ENCODE data around the gene FERMT2.
A peak's percentile ranks its signal among the peaks of the same experiment; 100 is the strongest.

FERMT2 gene, protein sequence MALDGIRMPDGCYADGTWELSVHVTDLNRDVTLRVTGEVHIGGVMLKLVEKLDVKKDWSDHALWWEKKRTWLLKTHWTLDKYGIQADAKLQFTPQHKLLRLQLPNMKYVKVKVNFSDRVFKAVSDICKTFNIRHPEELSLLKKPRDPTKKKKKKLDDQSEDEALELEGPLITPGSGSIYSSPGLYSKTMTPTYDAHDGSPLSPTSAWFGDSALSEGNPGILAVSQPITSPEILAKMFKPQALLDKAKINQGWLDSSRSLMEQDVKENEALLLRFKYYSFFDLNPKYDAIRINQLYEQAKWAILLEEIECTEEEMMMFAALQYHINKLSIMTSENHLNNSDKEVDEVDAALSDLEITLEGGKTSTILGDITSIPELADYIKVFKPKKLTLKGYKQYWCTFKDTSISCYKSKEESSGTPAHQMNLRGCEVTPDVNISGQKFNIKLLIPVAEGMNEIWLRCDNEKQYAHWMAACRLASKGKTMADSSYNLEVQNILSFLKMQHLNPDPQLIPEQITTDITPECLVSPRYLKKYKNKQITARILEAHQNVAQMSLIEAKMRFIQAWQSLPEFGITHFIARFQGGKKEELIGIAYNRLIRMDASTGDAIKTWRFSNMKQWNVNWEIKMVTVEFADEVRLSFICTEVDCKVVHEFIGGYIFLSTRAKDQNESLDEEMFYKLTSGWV

DNA sequence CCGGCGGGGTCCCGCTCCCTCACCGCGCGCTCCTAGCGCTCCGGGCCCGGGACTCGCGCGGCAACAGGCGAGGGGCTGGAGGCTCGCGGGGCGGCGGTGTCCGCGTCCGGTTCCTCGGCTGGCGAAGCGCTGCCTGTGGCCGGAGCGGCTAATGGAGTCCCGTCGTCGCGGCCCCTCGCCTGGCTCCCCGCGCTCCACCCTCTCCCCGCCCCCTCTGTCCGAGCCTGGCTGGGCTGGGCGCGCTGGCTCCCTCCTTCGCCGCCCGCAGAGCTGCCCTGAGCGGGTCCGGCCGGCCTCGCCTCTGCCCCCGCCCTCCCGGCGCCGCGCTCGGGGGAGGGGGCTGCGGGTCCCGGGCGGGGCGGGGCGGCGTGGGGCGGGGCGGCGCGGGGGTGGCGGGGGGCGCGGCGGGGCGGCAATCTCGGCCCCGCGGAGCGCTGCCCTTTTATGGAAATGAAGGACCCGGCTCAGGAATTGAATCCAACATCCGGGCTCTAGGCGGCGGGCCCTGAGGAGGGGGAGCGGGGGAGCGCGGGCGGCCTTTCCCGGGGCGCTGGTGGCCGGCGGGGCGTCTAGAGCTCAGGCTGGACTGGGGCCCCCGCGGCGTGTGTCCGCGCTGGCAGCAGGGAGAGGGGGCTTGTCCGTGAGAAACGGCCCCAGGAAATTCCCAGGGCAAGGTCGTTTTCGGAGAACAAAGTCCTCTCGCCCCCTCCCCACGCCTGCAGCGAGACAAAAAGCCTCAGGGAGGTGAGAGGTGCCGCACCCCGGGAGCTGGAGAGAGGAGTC, at the start of gene FERMT2:
Gene FERMT2, minus strand, starts transcription at position 153 of the 783 bp plus-strand sequence. CDS start 482 bp downstream, outside the sequence.
- DNase-seq (ENCODE audit: low spot score) = peak; percentile 90

- no peak for DNase-seq (ENCODE audit: low spot score)
Measured at GRCh38 chr14:52998376-52999015, 47.6 kb upstream of the FERMT2 start.

DNA sequence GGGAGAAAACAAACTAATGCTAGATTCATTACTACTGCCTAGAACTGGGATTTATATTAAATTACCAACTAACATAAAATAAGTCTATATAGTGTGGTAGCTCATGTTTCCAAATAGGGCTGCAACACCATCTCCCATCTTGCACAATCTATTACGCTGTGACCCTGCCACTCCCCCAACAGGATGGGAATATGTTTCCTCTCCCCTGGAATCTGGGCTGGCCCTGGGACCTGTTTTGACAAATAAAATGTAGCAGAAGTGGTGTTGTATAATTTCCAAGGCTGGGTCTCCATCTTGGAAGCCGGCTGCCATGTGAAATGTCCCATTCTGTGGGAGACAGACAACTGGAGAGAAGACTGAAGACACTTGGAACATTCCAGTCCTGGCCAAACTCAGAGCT, 45.6 kb upstream of the FERMT2 start:
- DNase-seq (ENCODE audit: low spot score) = no peak

GRCh38 chr14:52995998-52996397, 45.1 kb upstream of the FERMT2 start:
- no peak for DNase-seq (ENCODE audit: low spot score)

GRCh38 chr14:52992236-52992870, 41.5 kb upstream of the FERMT2 start:
- no peak for DNase-seq (ENCODE audit: low spot score)

GRCh38 chr14:52988139-52988538, 37.3 kb upstream of the FERMT2 start:
- DNase-seq (ENCODE audit: low spot score) = no peak

GRCh38 chr14:52987514-52987913, 36.7 kb upstream of the FERMT2 start:
- peak; percentile 7 for DNase-seq (ENCODE audit: low spot score)

DNA sequence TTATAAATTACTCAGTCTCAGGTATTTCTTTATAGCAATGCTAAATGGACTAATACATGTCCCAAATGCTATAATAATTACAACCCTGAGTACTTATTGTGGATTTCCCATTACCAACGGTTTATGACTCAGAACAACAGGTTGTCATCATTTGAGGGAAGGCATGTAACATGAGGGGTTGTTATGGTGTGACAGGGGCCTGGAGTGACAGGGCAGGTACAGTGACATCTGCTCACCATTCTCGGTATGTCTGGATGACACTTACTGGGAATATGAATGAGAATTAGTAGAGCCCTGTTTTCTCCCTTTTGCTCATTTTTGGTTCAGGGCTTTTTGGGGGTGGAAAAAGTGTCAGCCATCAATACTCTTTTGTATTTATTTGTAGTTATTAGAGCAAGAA, 36.2 kb upstream of the FERMT2 start:
- no peak for DNase-seq (ENCODE audit: low spot score)

GRCh38 chr14:52977798-52978197, 26.9 kb upstream of the FERMT2 start:
- DNase-seq (ENCODE audit: low spot score) = no peak

DNA sequence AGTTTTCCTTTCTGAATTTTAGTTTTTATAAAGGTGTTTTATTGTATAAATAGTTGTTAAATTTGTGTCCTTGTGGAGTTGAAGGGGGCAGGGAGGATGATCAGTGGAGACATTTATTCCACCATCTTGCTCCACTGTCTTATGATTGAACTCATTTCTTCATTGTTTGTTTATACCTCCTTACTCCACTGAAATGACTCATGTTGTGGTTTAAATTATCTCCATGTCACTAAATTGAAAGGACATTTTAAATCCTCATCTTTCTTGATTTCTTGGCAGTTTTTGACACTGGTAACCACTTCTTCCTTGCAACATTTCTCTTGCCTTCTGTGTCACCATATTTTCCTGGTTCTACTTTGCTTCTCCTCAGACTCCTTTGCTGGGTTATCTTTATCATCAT, 23.6 kb upstream of the FERMT2 start:
- no peak for DNase-seq (ENCODE audit: low spot score)

DNA sequence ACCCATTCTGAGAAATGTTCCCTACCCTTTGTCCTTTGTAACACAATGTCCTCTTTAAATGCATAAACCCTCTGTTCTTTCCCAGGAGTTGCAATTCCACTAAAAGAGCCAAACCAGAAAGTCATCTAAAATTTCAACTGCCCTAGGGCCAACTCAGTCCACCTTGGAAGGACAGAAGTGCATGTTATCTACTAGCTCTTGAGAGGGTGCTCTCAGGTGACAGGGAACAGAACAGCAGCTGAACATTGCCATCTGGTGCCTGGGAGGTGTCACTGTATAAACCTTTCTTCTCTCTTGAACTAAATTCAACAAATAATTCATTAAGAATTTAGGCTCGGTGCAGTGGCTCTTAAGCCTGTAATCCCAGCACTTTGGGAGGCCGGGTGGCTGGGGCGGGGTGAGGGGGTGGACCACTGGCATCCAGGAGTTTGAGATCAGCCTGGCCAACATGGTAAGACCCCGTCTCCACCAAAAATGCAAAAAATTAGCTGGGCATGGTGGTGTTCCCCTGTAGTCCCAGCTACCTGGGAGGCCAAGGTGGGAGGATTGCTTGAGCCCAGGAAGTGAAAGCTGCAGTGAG, 10.3 kb upstream of the FERMT2 start:
- peak; percentile 30 for DNase-seq (ENCODE audit: low spot score)

DNA sequence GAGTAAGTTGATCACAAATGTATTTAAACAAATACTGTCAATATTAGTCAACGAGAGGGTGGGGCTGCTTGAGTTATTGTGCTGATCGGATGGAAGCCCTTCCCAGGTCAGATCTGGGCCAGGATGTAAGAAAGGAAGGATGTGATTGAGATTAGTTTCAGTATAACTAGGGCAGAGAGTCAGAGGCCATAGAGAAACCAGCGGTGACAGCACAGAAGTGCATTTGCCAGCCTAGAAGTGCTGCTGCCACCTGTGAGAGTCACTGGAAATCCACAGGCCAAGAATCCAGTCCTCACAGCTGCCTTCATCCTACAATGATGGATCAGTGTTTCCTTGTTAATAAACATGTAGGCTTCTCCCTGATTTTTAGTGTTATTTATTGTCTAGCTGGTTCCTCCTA, 9.8 kb upstream of the FERMT2 start:
- no peak for DNase-seq (ENCODE audit: low spot score)

GRCh38 chr14:52954346-52955214, 3.7 kb upstream of the FERMT2 start:
- no peak for DNase-seq (ENCODE audit: low spot score)

- DNase-seq (ENCODE audit: low spot score) = no peak
Measured at GRCh38 chr14:52951681-52952554, 1.1 kb upstream of the FERMT2 start.

- DNase-seq (ENCODE audit: low spot score) = peak; percentile 26
Measured at GRCh38 chr14:52950410-52950897, 396 bp downstream of the FERMT2 start.

DNA sequence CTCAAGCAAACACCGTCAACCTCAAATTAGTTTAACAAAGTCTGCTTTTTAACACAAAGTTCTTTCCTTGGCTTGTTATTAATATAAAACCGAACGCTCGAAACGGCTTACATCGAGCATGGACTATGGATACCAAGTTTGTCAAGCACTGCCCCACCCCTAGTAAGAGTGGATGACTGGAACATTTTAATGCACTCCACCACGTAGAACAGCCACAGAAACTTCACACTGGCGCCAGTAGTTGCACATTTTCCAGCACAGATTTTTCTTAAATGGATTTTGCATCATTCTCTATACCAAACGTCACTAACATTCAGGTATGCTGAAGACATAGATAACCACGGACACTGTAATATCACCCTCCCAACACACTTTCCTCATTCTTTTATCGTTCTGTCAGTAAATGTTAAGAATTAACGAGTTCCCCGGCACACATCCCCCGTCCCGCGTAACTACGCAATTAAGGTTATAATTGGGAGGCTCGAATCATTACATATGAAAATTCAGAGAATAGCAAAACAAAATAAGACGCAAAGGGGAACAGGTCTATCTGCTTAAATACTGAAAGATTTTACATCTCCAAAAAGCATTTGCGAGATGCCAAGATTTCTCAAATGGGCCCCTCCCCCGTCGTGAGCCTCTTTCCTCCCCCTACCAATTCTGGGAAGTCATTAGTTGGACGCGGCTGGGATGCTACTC, 990 bp downstream of the FERMT2 start:
- peak; percentile 44 for DNase-seq (ENCODE audit: low spot score)

GRCh38 chr14:52949249-52949648, 1.6 kb downstream of the FERMT2 start:
- DNase-seq (ENCODE audit: low spot score) = no peak

GRCh38 chr14:52948836-52949235, 2.0 kb downstream of the FERMT2 start:
- no peak for DNase-seq (ENCODE audit: low spot score)

Measured in putamen (tissue), 1 donor.